NCI-H2029 treated with DMSO at 0.1 percent for 48 hours (cell line): Measurements from ENCODE around the gene GK2.

Experiments used
- DNase-seq: peaks from one replicate; lab custom pipeline; 2025; lab: John Stamatoyannopoulos, UW

GK2 gene

GRCh38 chr4:79385641-79386040, 22.4 kb downstream of the GK2 start:
- no peak for DNase-seq

GRCh38 chr4:79381161-79381560, 26.9 kb downstream of the GK2 start:
- DNase-seq = no peak

DNA sequence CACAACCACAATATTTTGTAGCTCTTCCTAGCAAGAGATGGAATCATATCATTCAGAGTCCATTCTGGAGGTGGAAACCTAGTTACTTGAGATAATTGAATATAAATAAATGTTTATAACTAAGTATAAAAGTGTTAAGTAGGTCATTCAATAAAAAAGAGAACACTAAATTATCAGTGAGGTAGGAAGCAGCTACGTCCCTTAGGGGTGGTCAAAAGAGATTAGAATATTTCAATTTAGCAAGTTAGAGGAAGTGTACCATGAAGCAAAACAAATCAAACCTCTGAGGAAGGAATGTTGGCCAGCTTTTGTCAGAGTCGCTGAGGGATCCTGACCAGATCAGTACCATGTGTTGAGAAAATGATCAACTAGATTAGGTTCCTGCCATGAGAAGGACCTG, 38.0 kb downstream of the GK2 start:
- DNase-seq = no peak

DNA sequence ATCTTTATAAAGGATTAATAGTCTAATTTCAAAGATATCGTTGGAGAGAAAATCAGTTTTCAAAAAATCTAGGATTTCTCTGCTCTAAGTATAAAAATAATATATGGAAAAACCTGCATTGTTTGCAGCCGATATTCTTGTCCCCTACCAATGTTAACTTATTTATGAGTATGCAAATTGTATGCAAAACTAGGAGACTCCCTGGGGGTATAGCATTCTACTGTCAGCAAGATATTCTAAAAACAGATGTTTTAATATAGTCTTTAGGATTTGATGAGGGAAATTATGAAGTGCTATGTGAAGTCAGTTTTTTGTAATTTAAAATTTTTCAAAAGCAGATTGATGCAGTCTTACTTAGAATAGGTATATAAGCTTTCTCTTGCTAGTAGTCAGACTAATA, 40.9 kb downstream of the GK2 start:
- DNase-seq = no peak

- DNase-seq = no peak
Observed at GRCh38 chr4:79366422-79366821, 41.6 kb downstream of the GK2 start.

DNA sequence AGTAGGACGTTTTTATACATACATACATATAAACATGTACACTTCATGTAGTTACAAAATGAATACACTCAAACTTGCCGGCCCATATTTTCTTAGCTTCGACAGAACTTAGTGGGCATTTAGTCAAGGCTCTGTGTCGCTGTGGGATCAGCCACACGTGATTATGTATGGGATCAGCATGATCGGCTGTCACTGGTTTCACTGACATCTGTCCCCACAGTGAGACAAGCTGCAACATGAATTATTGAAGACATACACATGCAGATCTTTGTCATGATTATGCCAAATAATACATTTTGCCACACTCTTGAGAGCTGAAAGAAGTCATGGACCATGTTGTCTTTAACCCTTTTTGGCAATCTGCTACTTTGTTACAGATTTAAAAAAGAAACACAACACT, 44.0 kb downstream of the GK2 start:
- DNase-seq = no peak

DNA sequence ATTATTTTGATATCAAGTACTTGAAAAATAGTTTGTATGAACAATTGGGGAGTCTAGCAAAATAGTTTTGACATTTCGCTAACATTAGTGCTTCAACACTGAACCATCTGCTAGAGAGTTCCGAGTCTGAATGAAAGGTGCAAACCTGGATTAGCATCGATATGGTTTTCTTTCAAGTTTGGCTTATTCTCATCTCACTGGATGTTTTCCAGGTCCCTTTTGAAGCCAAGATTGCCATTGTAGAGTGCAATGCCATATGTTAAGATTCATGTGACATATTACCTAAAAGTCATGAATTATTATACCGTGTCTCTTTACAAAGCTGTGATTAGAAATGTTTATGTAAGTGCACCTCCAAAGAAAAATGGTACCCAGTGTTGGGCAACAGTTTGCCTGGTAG, 45.4 kb downstream of the GK2 start:
- no peak for DNase-seq

DNA sequence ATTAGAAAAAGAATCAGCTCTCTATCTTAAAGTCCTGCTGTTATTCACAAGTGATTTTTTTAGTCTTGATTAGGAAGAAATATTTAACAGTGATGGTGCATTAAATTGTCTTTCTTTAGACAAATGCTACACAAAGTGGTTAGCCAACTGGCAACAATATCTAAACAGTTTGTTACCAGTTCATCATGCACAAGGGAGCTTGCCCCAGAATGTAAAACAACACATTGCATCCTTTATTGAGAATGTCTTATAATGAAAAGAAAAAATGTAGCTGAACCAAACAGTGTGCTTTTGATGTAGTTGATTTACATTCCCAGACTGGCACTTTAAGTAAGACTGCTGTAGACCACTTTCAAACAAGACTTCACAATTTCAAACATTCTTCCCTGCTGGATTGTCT, 48.0 kb downstream of the GK2 start:
- no peak for DNase-seq

DNA sequence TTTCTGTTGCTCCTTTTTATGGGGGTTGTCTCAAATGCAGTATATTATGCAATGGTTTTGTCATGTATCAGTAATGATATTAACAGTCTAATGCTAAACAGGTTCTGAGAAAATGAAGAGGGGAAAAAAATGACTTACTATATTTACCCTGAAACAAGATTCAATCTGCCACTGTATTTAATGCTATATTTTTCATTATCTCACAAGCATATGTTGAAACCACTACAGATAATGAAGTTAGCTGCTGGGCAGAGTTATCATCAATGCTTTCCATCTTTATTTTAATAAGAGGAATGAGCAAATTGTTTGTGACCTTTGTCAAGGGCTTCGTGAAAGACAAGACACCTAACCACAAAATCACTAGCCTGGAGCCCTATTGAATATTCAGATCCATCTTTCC, 49.6 kb downstream of the GK2 start:
- no peak for DNase-seq

DNA sequence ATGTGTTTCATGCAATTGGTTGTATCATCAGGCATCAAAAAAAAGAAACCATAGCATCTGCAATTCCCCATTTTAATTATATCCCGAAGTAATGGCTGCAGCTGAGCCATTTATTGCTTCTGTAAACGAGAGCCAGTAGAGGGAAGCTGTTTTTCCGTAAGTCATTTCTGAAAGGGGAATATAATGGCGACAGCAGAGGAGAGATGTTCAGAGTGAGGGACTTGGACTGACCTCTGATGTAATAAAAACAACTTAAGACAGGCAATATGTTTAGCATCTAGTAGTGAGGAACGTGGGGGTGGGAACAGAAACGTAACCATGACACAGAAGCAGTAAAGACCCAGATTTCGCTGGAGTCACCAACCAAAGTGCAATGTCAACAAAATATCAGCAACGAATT, 50.7 kb downstream of the GK2 start:
- no peak for DNase-seq
